GM10248 (cell line): ENCODE measurements around the gene KIF2A.
A peak's percentile ranks its signal among the peaks of the same experiment; 100 is the strongest.

Source experiments
- CTCF ChIA-PET: fragments of 300-600 bp; sonication (Branson Sonifier 250); formaldehyde crosslinking; extraction: SDS; loops from one replicate; lab custom pipeline; 2021; ENCODE audit warnings: antibody characterized with exemption; lab: Yijun Ruan, JAX
- POLR2A ChIA-PET: fragments of 350-650 bp; sonication (Branson Sonifier 250); formaldehyde crosslinking; extraction: SDS; loops from one replicate; lab custom pipeline; 2020; ENCODE audit warnings: antibody characterized with exemption; lab: Yijun Ruan, JAX
- DNase-seq: peaks from one replicate; pipeline ENCODE4 v3.0.0; 2012; ENCODE audit errors: extremely low spot score
- CTCF ChIP-seq: IDR thresholded peaks from 2 replicates; pipeline ENCODE4 v1.5.1; 2012; ENCODE audit warnings: mild to moderate bottlenecking, low read depth; ENCODE audit errors: extremely low read depth, missing control alignments, control extremely low read depth

Gene KIF2A

GRCh38 chr5:62305715-62306322 is at the start of gene KIF2A:
KIF2A (plus strand) TSS chr5:62306206; CDS start chr5:62306473, 267 bp downstream.
- peak; percentile 99 for DNase-seq
- ChIA-PET CTCF (interaction anchor here (0.8 to 1.6 kb wide), 17 partner anchors 10 to 97 kb away, joined by 3 to 9 read pairs (median 3); partner anchors contain the start of gene DIMT1), POLR2A (interaction anchor here (0.6 to 1.5 kb wide), 2 partner anchors 51 to 98 kb away, joined by 6 read pairs; partner anchors contain the start of gene DIMT1)
- TF ChIP-seq CTCF = peak; percentile 16

GRCh38 chr5:62257020-62257367 is 49.0 kb upstream of the KIF2A start:
- no peak for TF ChIP-seq CTCF
- ChIA-PET CTCF (interaction anchor here (0.9 kb wide), 1 partner anchor 32 kb away, joined by 3 read pairs; no protein-coding TSS in a partner anchor), POLR2A (no interaction called here)
- no peak for DNase-seq

- no peak for DNase-seq
- TF ChIP-seq CTCF = no peak
- POLR2A ChIA-PET = no interaction called here
- CTCF ChIA-PET = interaction anchor here (0.7 to 3.0 kb wide), 5 partner anchors 9 to 47 kb away, joined by 3 to 9 read pairs (median 3); partner anchors contain the start of gene KIF2A
Measured at GRCh38 chr5:62258654-62259053, 47.4 kb upstream of the KIF2A start.

- ChIA-PET CTCF (interaction anchor here (0.9 to 3.0 kb wide), 6 partner anchors 10 to 46 kb away, joined by 3 to 9 read pairs (median 4); partner anchors contain the start of gene KIF2A), POLR2A (no interaction called here)
- no peak for TF ChIP-seq CTCF
- no peak for DNase-seq
Measured at GRCh38 chr5:62259699-62260250, 46.2 kb upstream of the KIF2A start.

GRCh38 chr5:62260513-62260912 is 45.5 kb upstream of the KIF2A start:
- no peak for DNase-seq
- POLR2A ChIA-PET = no interaction called here
- CTCF ChIA-PET = interaction anchor here (0.9 to 3.0 kb wide), 4 partner anchors 13 to 36 kb away, joined by 3 to 9 read pairs (median 7); no protein-coding TSS in a partner anchor
- no peak for TF ChIP-seq CTCF

- no peak for TF ChIP-seq CTCF
- CTCF ChIA-PET = interaction anchor here (1.1 to 1.3 kb wide), 3 partner anchors 22 to 47 kb away, joined by 4 to 5 read pairs (median 4); no protein-coding TSS in a partner anchor
- DNase-seq = no peak
- POLR2A ChIA-PET = no interaction called here
Measured at GRCh38 chr5:62263401-62263800, 42.6 kb upstream of the KIF2A start.
